Astrocyte (in vitro differentiated cells and primary cell): Measurements from ENCODE around the gene GM2A. TPM values are rescaled to one million over a fixed set of nuclear protein-coding genes. Genes with fewer than 3 reads are reported as not detected.

ENCODE experiments used
- DNase-seq: peaks from one replicate; pipeline ENCODE4 v3.0.0-alpha.2; 2010; ENCODE audit warnings: low read depth
- FAIRE-seq: peaks from 2 replicates; lab custom pipeline; 2011; peaks lifted over from hg19 to GRCh38; lab: Jason Lieb, UNC
- H2AFZ ChIP-seq: 2 replicates; pipeline ENCODE4 v1.6.0; 2012; ENCODE audit warnings: low read depth, low read length, inconsistent platforms
- H3K27ac ChIP-seq: 2 replicates; pipeline ENCODE4 v1.5.1; 2011; ENCODE audit warnings: low read depth, low read length, inconsistent platforms
- H3K27me3 ChIP-seq: 2 replicates; pipeline ENCODE4 v1.6.0; 2011; ENCODE audit warnings: low read length, inconsistent platforms; ENCODE audit not compliant: insufficient read depth
- H3K36me3 ChIP-seq: 2 replicates; pipeline ENCODE4 v1.5.1; 2011; ENCODE audit warnings: low read length, inconsistent platforms; ENCODE audit not compliant: insufficient read depth
- H3K4me1 ChIP-seq: 2 replicates; pipeline ENCODE4 v1.5.1; 2011; ENCODE audit warnings: low read length, inconsistent platforms; ENCODE audit not compliant: insufficient read depth
- H3K4me2 ChIP-seq: 2 replicates; pipeline ENCODE4 v1.6.0; 2012; ENCODE audit warnings: low read length, inconsistent platforms
- H3K4me3 ChIP-seq: 2 replicates; pipeline ENCODE4 v1.5.1; 2011; ENCODE audit warnings: low read depth, mild to moderate bottlenecking, low read length, inconsistent platforms; ENCODE audit not compliant: insufficient read depth
- H3K79me2 ChIP-seq: 2 replicates; pipeline ENCODE4 v1.6.0; 2012; ENCODE audit warnings: mild to moderate bottlenecking, low read length, inconsistent platforms; ENCODE audit not compliant: insufficient read depth
- H3K9ac ChIP-seq: 2 replicates; pipeline ENCODE4 v1.6.0; 2012; ENCODE audit warnings: mild to moderate bottlenecking, low read length, inconsistent platforms
- H3K9me3 ChIP-seq: 2 replicates; pipeline ENCODE4 v1.5.1; 2012; ENCODE audit warnings: low read depth, mild to moderate bottlenecking, low read length, inconsistent platforms; ENCODE audit not compliant: insufficient read depth
- H4K20me1 ChIP-seq: 2 replicates; pipeline ENCODE4 v1.6.0; 2012; ENCODE audit warnings: low read length, inconsistent platforms; ENCODE audit not compliant: insufficient read depth
- H3K27ac Mint-ChIP-seq: one replicate; pipeline ENCODE4 v1.8.0; 2021; ENCODE audit warnings: mild to moderate bottlenecking, mixed read lengths; ENCODE audit not compliant: unreplicated experiment
- H3K27me3 Mint-ChIP-seq: one replicate; pipeline ENCODE4 v1.8.0; 2021; ENCODE audit warnings: low read depth, mixed read lengths; ENCODE audit not compliant: unreplicated experiment
- H3K36me3 Mint-ChIP-seq: one replicate; pipeline ENCODE4 v1.8.0; 2021; ENCODE audit warnings: low read depth, mixed read lengths; ENCODE audit not compliant: unreplicated experiment
- H3K4me1 Mint-ChIP-seq: one replicate; pipeline ENCODE4 v1.8.0; 2021; ENCODE audit warnings: low read depth, mixed read lengths; ENCODE audit not compliant: unreplicated experiment
- H3K4me3 Mint-ChIP-seq: one replicate; pipeline ENCODE4 v1.8.0; 2021; ENCODE audit warnings: mild to moderate bottlenecking, moderate library complexity, mixed read lengths; ENCODE audit not compliant: unreplicated experiment
- H3K9me3 Mint-ChIP-seq: one replicate; pipeline ENCODE4 v1.8.0; 2021; ENCODE audit warnings: mild to moderate bottlenecking, mixed read lengths; ENCODE audit not compliant: unreplicated experiment
- EZH2 ChIP-seq: IDR thresholded peaks from 2 replicates; pipeline ENCODE4 v1.6.1; 2012; ENCODE audit warnings: mild to moderate bottlenecking, low read length, inconsistent platforms; ENCODE audit not compliant: insufficient read depth
- total RNA-seq: library from RNA; stranded (reverse); gene quantifications from 2 replicates; pipeline ENCODE4 v1.2.1, GENCODE V29; 2021
- TF ChIP-seq, protein P1 (sequence below): IDR thresholded peaks from 2 replicates; pipeline ENCODE4 v1.5.1; 2011; ENCODE audit warnings: low read depth, mild to moderate bottlenecking, inconsistent platforms, low read length, moderate library complexity; ENCODE audit not compliant: insufficient read depth

GM2A gene
- total RNA-seq, 1 donor from 2014 or later = 23.4 TPM

DNA sequence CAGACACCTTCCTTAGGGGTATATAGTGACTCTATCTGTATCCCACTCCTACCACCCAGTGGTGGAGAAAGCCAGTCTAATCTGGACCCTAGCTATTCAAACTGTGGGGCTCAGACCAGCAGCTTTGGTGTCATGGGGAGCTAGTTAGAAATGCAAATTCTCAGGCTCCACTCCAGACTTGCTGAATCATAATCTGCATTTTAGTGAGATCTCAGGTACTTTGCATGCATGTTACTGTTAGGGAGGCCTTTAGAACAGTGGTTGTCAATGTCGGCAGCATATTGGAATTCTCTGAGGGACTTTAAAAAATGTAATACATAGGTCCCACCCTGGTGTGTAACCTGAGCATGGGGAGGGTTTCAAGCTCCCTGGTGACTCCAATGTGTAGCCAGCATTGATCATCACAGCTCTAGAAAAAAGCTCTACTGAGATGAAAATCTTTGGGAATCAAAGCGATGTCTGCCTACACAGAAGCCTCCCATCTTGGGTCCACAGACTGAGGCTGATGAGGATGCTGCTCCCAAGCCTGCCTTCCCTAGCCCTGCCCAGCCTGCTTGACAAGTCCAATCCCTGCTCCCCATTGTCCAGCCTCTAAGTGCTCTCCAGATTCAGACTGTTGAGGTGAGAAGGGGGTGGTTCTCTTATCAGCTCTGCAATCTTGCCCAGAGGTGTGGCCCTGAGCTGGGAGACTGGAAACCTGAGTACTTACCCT is 11.9 kb upstream of the GM2A start:
- TF ChIP-seq, protein P1, sequence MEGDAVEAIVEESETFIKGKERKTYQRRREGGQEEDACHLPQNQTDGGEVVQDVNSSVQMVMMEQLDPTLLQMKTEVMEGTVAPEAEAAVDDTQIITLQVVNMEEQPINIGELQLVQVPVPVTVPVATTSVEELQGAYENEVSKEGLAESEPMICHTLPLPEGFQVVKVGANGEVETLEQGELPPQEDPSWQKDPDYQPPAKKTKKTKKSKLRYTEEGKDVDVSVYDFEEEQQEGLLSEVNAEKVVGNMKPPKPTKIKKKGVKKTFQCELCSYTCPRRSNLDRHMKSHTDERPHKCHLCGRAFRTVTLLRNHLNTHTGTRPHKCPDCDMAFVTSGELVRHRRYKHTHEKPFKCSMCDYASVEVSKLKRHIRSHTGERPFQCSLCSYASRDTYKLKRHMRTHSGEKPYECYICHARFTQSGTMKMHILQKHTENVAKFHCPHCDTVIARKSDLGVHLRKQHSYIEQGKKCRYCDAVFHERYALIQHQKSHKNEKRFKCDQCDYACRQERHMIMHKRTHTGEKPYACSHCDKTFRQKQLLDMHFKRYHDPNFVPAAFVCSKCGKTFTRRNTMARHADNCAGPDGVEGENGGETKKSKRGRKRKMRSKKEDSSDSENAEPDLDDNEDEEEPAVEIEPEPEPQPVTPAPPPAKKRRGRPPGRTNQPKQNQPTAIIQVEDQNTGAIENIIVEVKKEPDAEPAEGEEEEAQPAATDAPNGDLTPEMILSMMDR = no peak
- no peak for TF ChIP-seq EZH2
- peaks cover 4% of the 10 kb centered on the region for H3K27me3 ChIP-seq
- Mint-ChIP-seq H3K9me3 (peaks cover 3% of the 10 kb centered on the region), H3K27ac (no peak overlapping the region), H3K4me1 (no peaks in the 10 kb centered on the region), H3K27me3 (peaks cover 17% of the 10 kb centered on the region), H3K36me3 (no peaks in the 10 kb centered on the region), H3K4me3 (no peak overlapping the region)
- no peak overlapping the region for H3K27ac ChIP-seq
- no peaks in the 10 kb centered on the region for H3K79me2 ChIP-seq
- no peak for FAIRE-seq
- DNase-seq = no peak
- H3K4me2 ChIP-seq = no peak overlapping the region
- no peak overlapping the region for H3K9ac ChIP-seq
- no peak overlapping the region for H2AFZ ChIP-seq
- no peaks in the 10 kb centered on the region for H3K4me1 ChIP-seq
- H4K20me1 ChIP-seq = no peaks in the 10 kb centered on the region
- H3K4me3 ChIP-seq = no peak overlapping the region
- no peaks in the 10 kb centered on the region for H3K9me3 ChIP-seq
- H3K36me3 ChIP-seq = no peaks in the 10 kb centered on the region

DNA sequence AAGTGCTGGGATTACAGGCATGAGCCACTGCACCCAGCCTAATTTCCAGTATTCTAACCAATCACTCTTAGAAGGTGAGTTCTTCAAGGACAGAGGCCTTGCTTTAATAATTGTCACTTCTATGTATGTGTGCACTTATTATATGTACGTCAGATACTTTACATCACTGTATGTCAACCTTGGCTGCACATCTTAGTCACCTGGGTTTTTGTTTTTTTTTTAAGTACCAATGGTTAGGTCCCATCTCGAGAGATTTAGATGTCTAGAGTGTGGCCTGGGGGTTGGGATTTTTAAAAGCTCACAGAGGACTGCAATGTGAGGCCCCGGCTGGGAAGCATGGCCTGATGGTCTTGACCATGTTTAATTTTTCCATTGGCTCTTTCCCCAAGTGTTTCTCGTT is 9.9 kb upstream of the GM2A start:
- Histone ChIP-seq H3K9ac (no peak overlapping the region), H3K36me3 (no peaks in the 10 kb centered on the region), H4K20me1 (no peaks in the 10 kb centered on the region), H3K27ac (no peak overlapping the region), H2AFZ (no peak overlapping the region), H3K4me3 (no peak overlapping the region), H3K79me2 (no peaks in the 10 kb centered on the region), H3K27me3 (peaks cover 11% of the 10 kb centered on the region), H3K9me3 (no peaks in the 10 kb centered on the region), H3K4me2 (no peak overlapping the region), H3K4me1 (no peaks in the 10 kb centered on the region)
- Mint-ChIP-seq H3K9me3 (peaks cover 3% of the 10 kb centered on the region), H3K4me1 (no peaks in the 10 kb centered on the region), H3K27ac (no peak overlapping the region), H3K36me3 (no peaks in the 10 kb centered on the region), H3K27me3 (peaks cover 20% of the 10 kb centered on the region), H3K4me3 (no peak overlapping the region)
- DNase-seq = no peak
- FAIRE-seq = no peak
- TF ChIP-seq EZH2 = no peak
- TF ChIP-seq, protein P1 = no peak

DNA sequence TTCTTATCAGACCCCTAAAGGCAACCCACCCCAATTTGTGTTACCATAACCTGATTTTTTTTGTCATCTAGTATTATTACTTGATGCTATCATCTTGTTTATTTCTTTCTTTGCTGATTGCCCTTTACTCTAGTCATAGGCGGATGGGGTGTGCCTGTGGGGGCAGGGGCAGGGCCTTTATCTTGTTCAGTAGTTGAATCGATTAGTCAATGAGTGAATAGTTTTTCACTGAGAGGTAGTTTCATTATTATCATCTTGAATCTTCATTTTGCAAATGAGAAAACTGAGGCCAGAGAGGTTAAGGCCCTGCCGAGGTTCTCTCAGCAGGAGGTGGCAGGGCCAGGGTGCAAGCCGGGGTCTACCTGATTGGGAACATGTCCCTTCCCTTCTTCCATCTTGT is 9.4 kb upstream of the GM2A start:
- H3K4me3 Mint-ChIP-seq = no peak overlapping the region
- peaks cover 21% of the 10 kb centered on the region for H3K27me3 Mint-ChIP-seq
- no peak overlapping the region for H3K4me2 ChIP-seq
- no peaks in the 10 kb centered on the region for H3K4me1 Mint-ChIP-seq
- no peak for FAIRE-seq
- H3K9me3 Mint-ChIP-seq = peaks cover 3% of the 10 kb centered on the region
- H3K4me3 ChIP-seq = no peak overlapping the region
- no peaks in the 10 kb centered on the region for H3K4me1 ChIP-seq
- no peaks in the 10 kb centered on the region for H3K36me3 ChIP-seq
- no peaks in the 10 kb centered on the region for H3K36me3 Mint-ChIP-seq
- H2AFZ ChIP-seq = no peak overlapping the region
- no peak overlapping the region for H3K9ac ChIP-seq
- DNase-seq = no peak
- H3K27me3 ChIP-seq = peaks cover 9% of the 10 kb centered on the region
- no peaks in the 10 kb centered on the region for H4K20me1 ChIP-seq
- no peaks in the 10 kb centered on the region for H3K9me3 ChIP-seq
- TF ChIP-seq, protein P1 = no peak
- no peak for TF ChIP-seq EZH2
- no peak overlapping the region for H3K27ac Mint-ChIP-seq
- no peaks in the 10 kb centered on the region for H3K79me2 ChIP-seq
- no peak overlapping the region for H3K27ac ChIP-seq
